ENCODE results near the gene SPC24. TPM values are rescaled to one million over a fixed set of nuclear protein-coding genes. Genes with fewer than 3 reads are reported as not detected.

The SPC24 gene
- total and polyA plus RNA-seq, 2 experiments from 2014 or later, result 8.8 to 11.5 TPM

GRCh38 chr19:11116507-11116906 is 39.1 kb downstream of the SPC24 start:
- H3K4me2 ChIP-seq, result no peak overlapping the region
- TF ChIP-seq, protein P1, sequence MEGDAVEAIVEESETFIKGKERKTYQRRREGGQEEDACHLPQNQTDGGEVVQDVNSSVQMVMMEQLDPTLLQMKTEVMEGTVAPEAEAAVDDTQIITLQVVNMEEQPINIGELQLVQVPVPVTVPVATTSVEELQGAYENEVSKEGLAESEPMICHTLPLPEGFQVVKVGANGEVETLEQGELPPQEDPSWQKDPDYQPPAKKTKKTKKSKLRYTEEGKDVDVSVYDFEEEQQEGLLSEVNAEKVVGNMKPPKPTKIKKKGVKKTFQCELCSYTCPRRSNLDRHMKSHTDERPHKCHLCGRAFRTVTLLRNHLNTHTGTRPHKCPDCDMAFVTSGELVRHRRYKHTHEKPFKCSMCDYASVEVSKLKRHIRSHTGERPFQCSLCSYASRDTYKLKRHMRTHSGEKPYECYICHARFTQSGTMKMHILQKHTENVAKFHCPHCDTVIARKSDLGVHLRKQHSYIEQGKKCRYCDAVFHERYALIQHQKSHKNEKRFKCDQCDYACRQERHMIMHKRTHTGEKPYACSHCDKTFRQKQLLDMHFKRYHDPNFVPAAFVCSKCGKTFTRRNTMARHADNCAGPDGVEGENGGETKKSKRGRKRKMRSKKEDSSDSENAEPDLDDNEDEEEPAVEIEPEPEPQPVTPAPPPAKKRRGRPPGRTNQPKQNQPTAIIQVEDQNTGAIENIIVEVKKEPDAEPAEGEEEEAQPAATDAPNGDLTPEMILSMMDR (IDR thresholded peaks at IDR 0.05; ENCODE audit: poor library complexity), result no peak
- no peak for TF ChIP-seq EZH2 (IDR thresholded peaks at IDR 0.05; ENCODE audit: borderline replicate concordance)
- no peak for TF ChIP-seq EZH2phosphoT487 (IDR thresholded peaks at IDR 0.05; ENCODE audit: low read depth, severe bottlenecking, unreplicated experiment)
- no peaks in the 10 kb centered on the region for H3K4me1 ChIP-seq (ENCODE audit: insufficient read depth)
- H3K27ac ChIP-seq, result no peak overlapping the region
- 92% methylated on average over 9 of the region's 9 CpGs for WGBS (ENCODE audit: low lambda C conversion rate, missing lambda C conversion rate)
- no peak overlapping the region for H2AFZ ChIP-seq
- peaks cover 17% of the 10 kb centered on the region for H4K20me1 ChIP-seq (ENCODE audit: insufficient read depth, poor library complexity, severe bottlenecking)
- no peaks in the 10 kb centered on the region for H3K9me3 ChIP-seq (ENCODE audit: low read depth)
- no peaks in the 10 kb centered on the region for H3K9me2 ChIP-seq (replicated peaks; ENCODE audit: insufficient read depth)
- peaks cover 5% of the 10 kb centered on the region for H3K36me3 ChIP-seq (replicated peaks; ENCODE audit: insufficient read depth, low read depth)
- H3K79me2 ChIP-seq, result peaks cover under 1% of the 10 kb centered on the region
- H3K27me3 ChIP-seq, result no peaks in the 10 kb centered on the region
- no peak overlapping the region for H3K4me3 ChIP-seq
- no peak for DNase-seq (ENCODE audit: low spot score)

DNA sequence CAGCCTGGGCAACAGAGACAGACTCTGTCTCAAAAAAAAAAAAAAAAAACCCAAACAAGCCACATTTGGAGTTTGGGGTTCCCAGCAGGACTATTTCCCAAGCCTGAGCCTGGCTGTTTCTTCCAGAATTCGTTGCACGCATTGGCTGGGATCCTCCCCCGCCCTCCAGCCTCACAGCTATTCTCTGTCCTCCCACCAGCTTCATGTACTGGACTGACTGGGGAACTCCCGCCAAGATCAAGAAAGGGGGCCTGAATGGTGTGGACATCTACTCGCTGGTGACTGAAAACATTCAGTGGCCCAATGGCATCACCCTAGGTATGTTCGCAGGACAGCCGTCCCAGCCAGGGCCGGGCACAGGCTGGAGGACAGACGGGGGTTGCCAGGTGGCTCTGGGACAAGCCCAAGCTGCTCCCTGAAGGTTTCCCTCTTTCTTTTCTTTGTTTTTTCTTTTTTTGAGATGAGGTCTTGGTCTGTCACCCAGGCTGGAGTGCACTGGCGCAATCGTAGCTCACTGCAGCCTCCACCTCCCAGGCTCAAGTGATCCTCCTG is 39.6 kb downstream of the SPC24 start:
- Histone ChIP-seq H3K9me2 (replicated peaks; ENCODE audit: insufficient read depth) (no peaks in the 10 kb centered on the region), H3K27ac (no peak overlapping the region), H2AFZ (no peak overlapping the region), H3K36me3 (replicated peaks; ENCODE audit: insufficient read depth, low read depth) (peaks cover 5% of the 10 kb centered on the region), H3K79me2 (peaks cover 3% of the 10 kb centered on the region), H3K4me3 (no peak overlapping the region), H4K20me1 (ENCODE audit: insufficient read depth, poor library complexity, severe bottlenecking) (peaks cover 21% of the 10 kb centered on the region), H3K27me3 (no peaks in the 10 kb centered on the region), H3K9me3 (ENCODE audit: low read depth) (no peaks in the 10 kb centered on the region), H3K4me2 (no peak overlapping the region), H3K4me1 (ENCODE audit: insufficient read depth) (no peaks in the 10 kb centered on the region)
- DNase-seq (ENCODE audit: low spot score), result no peak
- 94% methylated on average over 11 of the region's 11 CpGs for WGBS (ENCODE audit: low lambda C conversion rate, missing lambda C conversion rate)
- TF ChIP-seq EZH2phosphoT487 (IDR thresholded peaks at IDR 0.05; ENCODE audit: low read depth, severe bottlenecking, unreplicated experiment) (no peak), EZH2 (IDR thresholded peaks at IDR 0.05; ENCODE audit: borderline replicate concordance) (no peak)
- TF ChIP-seq, protein P1 (IDR thresholded peaks at IDR 0.05; ENCODE audit: poor library complexity), result no peak

GRCh38 chr19:11115042-11115441 is 40.5 kb downstream of the SPC24 start:
- no peak overlapping the region for H3K4me2 ChIP-seq
- DNase-seq (ENCODE audit: low spot score), result no peak
- no peak overlapping the region for H3K27ac ChIP-seq
- 89% methylated on average over 5 of the region's 5 CpGs for WGBS (ENCODE audit: low lambda C conversion rate, missing lambda C conversion rate)
- peaks cover 23% of the 10 kb centered on the region for H4K20me1 ChIP-seq (ENCODE audit: insufficient read depth, poor library complexity, severe bottlenecking)
- H3K9me3 ChIP-seq (ENCODE audit: low read depth), result no peaks in the 10 kb centered on the region
- H3K79me2 ChIP-seq, result peaks cover 6% of the 10 kb centered on the region
- H3K9me2 ChIP-seq (replicated peaks; ENCODE audit: insufficient read depth), result no peaks in the 10 kb centered on the region
- H3K27me3 ChIP-seq, result no peaks in the 10 kb centered on the region
- H3K36me3 ChIP-seq (replicated peaks; ENCODE audit: insufficient read depth, low read depth), result peaks cover 5% of the 10 kb centered on the region
- no peak overlapping the region for H2AFZ ChIP-seq
- H3K4me1 ChIP-seq (ENCODE audit: insufficient read depth), result no peaks in the 10 kb centered on the region
- H3K4me3 ChIP-seq, result no peak overlapping the region
- TF ChIP-seq EZH2phosphoT487 (IDR thresholded peaks at IDR 0.05; ENCODE audit: low read depth, severe bottlenecking, unreplicated experiment) (no peak), EZH2 (IDR thresholded peaks at IDR 0.05; ENCODE audit: borderline replicate concordance) (no peak)
- TF ChIP-seq, protein P1 (IDR thresholded peaks at IDR 0.05; ENCODE audit: poor library complexity), result no peak
